Activated T-cell treated with anti-CD3 and anti-CD28 coated beads, Interleukin-2, amount 50 U/mL, for 24 hours (primary cell): ENCODE data around the gene LUC7L3.
"Not testable (repeated sequence)": the region's sequence is repeated elsewhere in the genome, so short reads cannot be mapped to it uniquely, and the experiment has no call there.

Experiments used
- DNase-seq: peaks from one replicate; pipeline ENCODE4 v3.0.0-alpha.2; 2020
- H3K27ac Mint-ChIP-seq: 2 replicates; pipeline ENCODE4 v1.8.0; 2020; ENCODE audit warnings: mild to moderate bottlenecking, mixed read lengths
- H3K27me3 Mint-ChIP-seq: 2 replicates; pipeline ENCODE4 v1.8.0; 2020; ENCODE audit warnings: mixed read lengths
- H3K36me3 Mint-ChIP-seq: 2 replicates; pipeline ENCODE4 v1.8.0; 2020; ENCODE audit warnings: low read depth, mixed read lengths
- H3K4me1 Mint-ChIP-seq: 2 replicates; pipeline ENCODE4 v1.8.0; 2020; ENCODE audit warnings: low read depth, mixed read lengths
- H3K4me3 Mint-ChIP-seq: 2 replicates; pipeline ENCODE4 v1.8.0; 2020; ENCODE audit warnings: mild to moderate bottlenecking, moderate library complexity, mixed read lengths
- H3K9me3 Mint-ChIP-seq: 2 replicates; pipeline ENCODE4 v1.8.0; 2020; ENCODE audit warnings: mixed read lengths

The LUC7L3 gene

GRCh38 chr17:50719924-50720794 lies 756 bp downstream of the LUC7L3 start:
- H3K36me3 Mint-ChIP-seq = peaks cover 50% of the 10 kb centered on the region
- H3K9me3 Mint-ChIP-seq = no peaks in the 10 kb centered on the region
- H3K4me1 Mint-ChIP-seq = peaks cover 37% of the 10 kb centered on the region
- no peak for DNase-seq
- H3K27me3 Mint-ChIP-seq = no peaks in the 10 kb centered on the region
- peak overlapping the region; percentile 100 for H3K27ac Mint-ChIP-seq
- H3K4me3 Mint-ChIP-seq = peak overlapping the region; percentile 99

- Mint-ChIP-seq H3K27ac (peak overlapping the region; percentile 100), H3K9me3 (no peaks in the 10 kb centered on the region), H3K27me3 (no peaks in the 10 kb centered on the region), H3K36me3 (peaks cover 57% of the 10 kb centered on the region), H3K4me3 (peak overlapping the region; percentile 99), H3K4me1 (peaks cover 43% of the 10 kb centered on the region)
- DNase-seq = no peak
Observed at GRCh38 chr17:50721194-50722010, 2.0 kb downstream of the LUC7L3 start.

- peak overlapping the region; percentile 48 for H3K27ac Mint-ChIP-seq
Observed at GRCh38 chr17:50722746-50723145, 3.3 kb downstream of the LUC7L3 start.

GRCh38 chr17:50724622-50725021 lies 5.2 kb downstream of the LUC7L3 start:
- H3K27me3 Mint-ChIP-seq, H3K9me3 Mint-ChIP-seq, DNase-seq, H3K27ac Mint-ChIP-seq: not testable (repeated sequence)
- H3K4me3 Mint-ChIP-seq = peak overlapping the region; percentile 15
- peaks cover 68% of the 10 kb centered on the region for H3K36me3 Mint-ChIP-seq
- peaks cover 66% of the 10 kb centered on the region for H3K4me1 Mint-ChIP-seq

More at GRCh38 chr17:50722746-50723145, 3.3 kb downstream of the LUC7L3 start:
- no peak for DNase-seq
- H3K27me3 Mint-ChIP-seq = no peaks in the 10 kb centered on the region
- no peaks in the 10 kb centered on the region for H3K9me3 Mint-ChIP-seq
- H3K4me1 Mint-ChIP-seq = peaks cover 53% of the 10 kb centered on the region
- H3K4me3 Mint-ChIP-seq = peak overlapping the region; percentile 99
- peaks cover 65% of the 10 kb centered on the region for H3K36me3 Mint-ChIP-seq

- Mint-ChIP-seq H3K9me3 (no peaks in the 10 kb centered on the region), H3K4me1 (peaks cover 76% of the 10 kb centered on the region), H3K27me3 (no peaks in the 10 kb centered on the region), H3K36me3 (peaks cover 57% of the 10 kb centered on the region), H3K4me3 (no peak overlapping the region), H3K27ac (peak overlapping the region; percentile 73)
- no peak for DNase-seq
Observed at GRCh38 chr17:50725769-50726655, 6.6 kb downstream of the LUC7L3 start.

GRCh38 chr17:50728112-50728429 lies 8.7 kb downstream of the LUC7L3 start:
- no peak for DNase-seq
- Mint-ChIP-seq H3K27me3 (no peaks in the 10 kb centered on the region), H3K27ac (peak overlapping the region; percentile 88), H3K9me3 (no peaks in the 10 kb centered on the region), H3K4me1 (peaks cover 76% of the 10 kb centered on the region), H3K4me3 (no peak overlapping the region), H3K36me3 (peaks cover 53% of the 10 kb centered on the region)

GRCh38 chr17:50728881-50729765 lies 9.7 kb downstream of the LUC7L3 start:
- peak overlapping the region; percentile 41 for H3K4me3 Mint-ChIP-seq
- no peaks in the 10 kb centered on the region for H3K27me3 Mint-ChIP-seq
- H3K36me3 Mint-ChIP-seq = peaks cover 49% of the 10 kb centered on the region
- no peak for DNase-seq
- H3K27ac Mint-ChIP-seq = peak overlapping the region; percentile 88
- H3K9me3 Mint-ChIP-seq = no peaks in the 10 kb centered on the region
- peaks cover 69% of the 10 kb centered on the region for H3K4me1 Mint-ChIP-seq

- Mint-ChIP-seq H3K4me3 (no peak overlapping the region), H3K27ac (peak overlapping the region; percentile 63), H3K4me1 (peaks cover 72% of the 10 kb centered on the region), H3K36me3 (peaks cover 53% of the 10 kb centered on the region), H3K9me3 (no peaks in the 10 kb centered on the region), H3K27me3 (no peaks in the 10 kb centered on the region)
- no peak for DNase-seq
Observed at GRCh38 chr17:50731575-50732460, 12.4 kb downstream of the LUC7L3 start.

GRCh38 chr17:50735287-50735686 lies 15.9 kb downstream of the LUC7L3 start:
- Mint-ChIP-seq H3K4me3 (no peak overlapping the region), H3K4me1 (peaks cover 73% of the 10 kb centered on the region), H3K36me3 (peaks cover 73% of the 10 kb centered on the region), H3K27ac (peak overlapping the region; percentile 87), H3K27me3 (no peaks in the 10 kb centered on the region), H3K9me3 (no peaks in the 10 kb centered on the region)
- no peak for DNase-seq

- DNase-seq = no peak
- Mint-ChIP-seq H3K27ac (peak overlapping the region; percentile 30), H3K27me3 (no peaks in the 10 kb centered on the region), H3K4me1 (peaks cover 56% of the 10 kb centered on the region), H3K36me3 (peaks cover 82% of the 10 kb centered on the region), H3K9me3 (no peaks in the 10 kb centered on the region), H3K4me3 (no peak overlapping the region)
Observed at GRCh38 chr17:50737118-50737698, 17.8 kb downstream of the LUC7L3 start.

- no peak for DNase-seq
- Mint-ChIP-seq H3K27ac (peak overlapping the region; percentile 68), H3K4me1 (peaks cover 48% of the 10 kb centered on the region), H3K27me3 (no peaks in the 10 kb centered on the region), H3K36me3 (peaks cover 92% of the 10 kb centered on the region), H3K9me3 (no peaks in the 10 kb centered on the region), H3K4me3 (no peak overlapping the region)
Observed at GRCh38 chr17:50739098-50739497, 19.7 kb downstream of the LUC7L3 start.

- Mint-ChIP-seq H3K4me1 (peaks cover 4% of the 10 kb centered on the region), H3K9me3 (no peaks in the 10 kb centered on the region), H3K27me3 (no peaks in the 10 kb centered on the region), H3K36me3 (peaks cover 97% of the 10 kb centered on the region), H3K4me3 (no peak overlapping the region), H3K27ac (no peak overlapping the region)
- no peak for DNase-seq
Observed at GRCh38 chr17:50745631-50746030, 26.2 kb downstream of the LUC7L3 start.
